Activated naive CD4-positive, alpha-beta T cell treated with anti-CD3 and anti-CD28 coated beads, Interleukin-2, amount 50 U/mL, for 72 hours (primary cell): ENCODE results near the gene CABP4. TPM values are rescaled to one million over a fixed set of nuclear protein-coding genes. Genes with fewer than 3 reads are reported as not detected.

Experiments used
- ATAC-seq, 2 donors: fragments of 150-1000 bp; cut with Tn5 transposase; 2 replicates each; pipeline ENCODE4 v1.10.0; 2021; ENCODE audit warnings: mild to moderate bottlenecking in 2 of 2, moderate library complexity in 2 of 2
- DNase-seq, 2 donors: peaks; one replicate each; pipeline ENCODE4 v3.0.0; 2021 to 2022; ENCODE audit warnings: low spot score in 2 of 2
- H3K27ac Mint-ChIP-seq, 2 donors: one replicate each; pipeline ENCODE4 v1.8.0; 2022; ENCODE audit warnings: mild to moderate bottlenecking in 2 of 2, mixed read lengths in 2 of 2
- H3K36me3 Mint-ChIP-seq, 2 donors: one replicate each; pipeline ENCODE4 v1.8.0; 2022; ENCODE audit warnings: mixed read lengths in 2 of 2
- H3K9me3 Mint-ChIP-seq, 2 donors: one replicate each; pipeline ENCODE4 v1.8.0; 2022; ENCODE audit warnings: mixed read lengths in 2 of 2
- total RNA-seq, 2 donors: library from RNA; stranded (reverse); gene quantifications; one replicate each; pipeline ENCODE4 v1.2.3, GENCODE V29; 2022

CABP4 gene
- total RNA-seq, 2 donors from 2014 or later, result 1.7 to 2.8 TPM

DNA sequence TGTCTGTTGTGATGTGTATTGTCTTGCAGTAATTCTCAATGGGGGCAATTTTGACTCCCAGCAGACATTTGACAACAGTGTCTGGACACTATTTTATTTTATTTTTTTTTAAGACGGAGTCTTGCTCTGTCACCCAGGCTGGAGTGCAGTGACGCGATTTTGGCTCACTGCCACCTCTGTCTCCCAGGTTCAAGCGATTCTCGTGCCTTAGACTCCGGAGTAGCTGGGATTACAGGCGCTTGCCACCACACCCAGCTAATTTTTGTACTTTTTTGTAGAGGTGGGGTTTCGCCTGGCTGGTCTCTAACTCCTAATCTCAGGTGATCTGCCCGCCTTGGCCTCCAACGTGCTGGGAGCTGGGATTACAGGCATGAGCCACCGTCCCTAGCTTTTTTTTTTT is 25.4 kb upstream of the CABP4 start:
- H3K36me3 Mint-ChIP-seq, result peaks cover 0 to 20% of the 10 kb centered on the region in 2 donors
- no peaks in the 10 kb centered on the region for H3K9me3 Mint-ChIP-seq
- DNase-seq (no peak), ATAC-seq (no peak)
- peak overlapping the region; percentile 29 to 75 for H3K27ac Mint-ChIP-seq

DNA sequence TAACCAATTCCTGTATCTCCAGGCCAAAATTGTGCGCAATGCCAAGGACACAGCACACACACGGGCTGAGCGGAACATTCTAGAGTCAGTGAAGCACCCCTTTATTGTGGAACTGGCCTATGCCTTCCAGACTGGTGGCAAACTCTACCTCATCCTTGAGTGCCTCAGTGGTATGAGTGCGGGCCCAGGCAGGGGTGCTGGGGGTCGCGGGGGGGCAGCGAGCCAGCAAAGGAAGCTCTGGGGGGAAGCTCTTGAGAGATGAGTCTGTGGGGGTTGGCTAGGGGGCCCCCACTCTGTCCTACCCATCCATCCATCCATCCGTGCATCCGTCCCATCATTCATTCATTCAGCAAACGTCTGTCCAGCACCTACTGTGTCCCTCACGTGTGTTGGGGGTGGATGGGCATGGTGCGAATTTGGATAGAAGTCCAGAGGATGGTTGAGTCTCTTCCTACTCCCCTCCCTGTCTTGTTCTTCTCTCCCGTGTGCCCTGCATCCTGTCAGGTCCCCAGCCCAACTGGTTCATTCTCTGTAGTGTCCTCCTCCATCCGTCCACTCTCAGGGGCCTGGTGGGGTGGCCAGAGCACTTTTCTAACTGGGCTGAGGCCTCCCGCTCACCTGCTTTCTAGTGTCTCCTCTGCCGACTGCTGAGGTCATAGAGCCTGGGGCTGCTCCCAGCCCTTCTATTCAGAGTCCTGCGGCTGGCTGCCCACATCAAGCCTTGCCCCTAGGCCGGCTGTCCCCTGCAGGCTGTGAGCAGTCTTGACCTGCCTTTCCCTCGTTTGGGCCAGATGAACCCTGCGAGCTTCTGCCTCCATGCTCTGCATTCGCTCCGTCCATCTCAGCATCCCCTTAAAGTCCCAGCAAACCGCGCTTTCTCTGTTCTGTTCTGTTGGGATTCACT is 23.6 kb upstream of the CABP4 start:
- no peak for ATAC-seq
- peaks cover 14 to 33% of the 10 kb centered on the region in 2 donors for H3K36me3 Mint-ChIP-seq

DNA sequence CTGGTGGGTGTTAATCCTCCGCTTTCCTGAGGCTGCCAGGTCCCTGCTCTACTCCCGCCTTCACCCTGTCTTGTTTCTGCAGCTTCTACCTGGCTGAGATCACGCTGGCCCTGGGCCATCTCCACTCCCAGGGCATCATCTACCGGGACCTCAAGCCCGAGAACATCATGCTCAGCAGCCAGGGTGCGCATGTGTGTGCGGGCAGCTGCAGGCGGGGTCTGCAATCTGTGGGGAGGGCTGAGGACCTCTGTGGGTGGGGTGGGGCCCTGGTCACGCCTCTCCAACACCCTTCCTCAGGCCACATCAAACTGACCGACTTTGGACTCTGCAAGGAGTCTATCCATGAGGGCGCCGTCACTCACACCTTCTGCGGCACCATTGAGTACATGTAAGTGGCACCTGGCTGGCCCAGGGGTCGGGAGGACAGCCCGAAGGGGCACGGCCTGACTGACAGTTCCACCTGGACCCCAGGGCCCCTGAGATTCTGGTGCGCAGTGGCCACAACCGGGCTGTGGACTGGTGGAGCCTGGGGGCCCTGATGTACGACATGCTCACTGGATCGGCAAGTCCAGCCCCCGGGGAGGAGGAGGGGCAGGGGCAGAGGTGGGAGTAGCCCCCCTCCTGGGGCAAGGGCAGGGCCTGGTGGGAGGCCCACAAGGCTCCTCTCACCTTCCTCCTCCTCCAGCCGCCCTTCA is 22.4 kb upstream of the CABP4 start:
- H3K9me3 Mint-ChIP-seq, result no peaks in the 10 kb centered on the region
- ATAC-seq (no peak), DNase-seq (no peak)
- H3K27ac Mint-ChIP-seq, result peak overlapping the region; percentile 7 to 90
- peaks cover 22 to 39% of the 10 kb centered on the region in 2 donors for H3K36me3 Mint-ChIP-seq

More for the DNA sequence above, 23.6 kb upstream of the CABP4 start:
- Mint-ChIP-seq H3K27ac (peak overlapping the region; percentile 32 to 90), H3K9me3 (no peaks in the 10 kb centered on the region)
- DNase-seq, result no peak

DNA sequence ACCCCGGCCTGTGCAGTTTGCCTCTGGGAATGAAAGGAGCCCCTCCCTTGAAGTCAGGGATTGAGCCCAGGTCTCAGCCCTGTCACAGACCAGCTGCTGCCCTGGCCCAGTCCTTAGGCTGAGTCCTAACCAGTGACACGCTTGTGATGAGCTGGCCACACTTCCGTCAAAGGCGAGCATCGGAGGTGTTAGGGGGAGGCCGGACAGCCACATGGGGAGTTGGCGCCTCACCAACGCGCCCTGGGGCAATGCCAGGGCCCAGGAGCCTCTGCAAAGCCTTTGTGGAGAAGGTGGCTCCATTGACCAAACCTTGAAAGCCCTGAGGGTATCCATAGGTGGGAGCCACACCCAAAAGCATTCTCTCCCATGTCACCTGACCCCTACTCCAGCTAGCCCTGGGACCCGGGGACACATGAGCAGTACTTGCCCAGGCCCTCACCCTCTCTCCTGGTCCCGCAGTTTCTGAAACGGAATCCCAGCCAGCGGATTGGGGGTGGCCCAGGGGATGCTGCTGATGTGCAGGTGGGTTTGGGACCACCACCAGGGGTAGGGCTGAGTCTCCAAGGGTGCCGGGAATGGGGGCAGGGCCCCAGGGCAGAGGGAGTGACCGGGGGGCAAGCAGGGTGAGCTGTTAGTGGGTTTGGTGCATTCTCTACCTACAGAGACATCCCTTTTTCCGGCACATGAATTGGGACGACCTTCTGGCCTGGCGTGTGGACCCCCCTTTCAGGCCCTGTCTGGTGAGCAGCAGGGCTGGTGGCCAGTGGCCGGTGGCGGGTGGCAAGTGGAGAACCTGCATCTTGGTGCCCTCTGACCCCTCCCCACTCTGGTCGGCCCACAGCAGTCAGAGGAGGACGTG is 21.4 kb upstream of the CABP4 start:
- DNase-seq (no peak), ATAC-seq (peak in 1 of 2 donors; percentile 17)
- peak overlapping the region; percentile 86 to 90 for H3K27ac Mint-ChIP-seq
- H3K9me3 Mint-ChIP-seq, result no peaks in the 10 kb centered on the region
- peaks cover 32 to 38% of the 10 kb centered on the region in 2 donors for H3K36me3 Mint-ChIP-seq

DNA sequence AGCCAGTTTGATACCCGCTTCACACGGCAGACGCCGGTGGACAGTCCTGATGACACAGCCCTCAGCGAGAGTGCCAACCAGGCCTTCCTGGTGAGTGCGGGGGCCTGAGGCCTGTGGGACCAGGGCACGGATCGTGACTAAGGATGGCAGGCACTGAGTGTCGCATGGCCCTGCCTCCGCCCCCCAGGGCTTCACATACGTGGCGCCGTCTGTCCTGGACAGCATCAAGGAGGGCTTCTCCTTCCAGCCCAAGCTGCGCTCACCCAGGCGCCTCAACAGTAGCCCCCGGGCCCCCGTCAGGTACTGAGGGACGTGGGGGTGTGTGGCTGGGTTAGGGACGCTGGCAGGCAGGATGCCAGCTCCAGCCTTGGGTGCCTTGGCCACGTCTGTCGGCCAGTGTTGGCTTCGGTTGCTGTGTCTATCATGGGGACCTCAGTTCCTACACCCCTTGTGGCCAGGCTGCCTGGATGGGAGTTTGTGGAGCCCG is 20.7 kb upstream of the CABP4 start:
- ATAC-seq, result peak in 1 of 2 donors; percentile 8
- no peaks in the 10 kb centered on the region for H3K9me3 Mint-ChIP-seq
- DNase-seq, result peak in 1 of 2 donors; percentile 17
- peaks cover 39 to 43% of the 10 kb centered on the region in 2 donors for H3K36me3 Mint-ChIP-seq
- peak overlapping the region; percentile 86 to 90 for H3K27ac Mint-ChIP-seq

DNA sequence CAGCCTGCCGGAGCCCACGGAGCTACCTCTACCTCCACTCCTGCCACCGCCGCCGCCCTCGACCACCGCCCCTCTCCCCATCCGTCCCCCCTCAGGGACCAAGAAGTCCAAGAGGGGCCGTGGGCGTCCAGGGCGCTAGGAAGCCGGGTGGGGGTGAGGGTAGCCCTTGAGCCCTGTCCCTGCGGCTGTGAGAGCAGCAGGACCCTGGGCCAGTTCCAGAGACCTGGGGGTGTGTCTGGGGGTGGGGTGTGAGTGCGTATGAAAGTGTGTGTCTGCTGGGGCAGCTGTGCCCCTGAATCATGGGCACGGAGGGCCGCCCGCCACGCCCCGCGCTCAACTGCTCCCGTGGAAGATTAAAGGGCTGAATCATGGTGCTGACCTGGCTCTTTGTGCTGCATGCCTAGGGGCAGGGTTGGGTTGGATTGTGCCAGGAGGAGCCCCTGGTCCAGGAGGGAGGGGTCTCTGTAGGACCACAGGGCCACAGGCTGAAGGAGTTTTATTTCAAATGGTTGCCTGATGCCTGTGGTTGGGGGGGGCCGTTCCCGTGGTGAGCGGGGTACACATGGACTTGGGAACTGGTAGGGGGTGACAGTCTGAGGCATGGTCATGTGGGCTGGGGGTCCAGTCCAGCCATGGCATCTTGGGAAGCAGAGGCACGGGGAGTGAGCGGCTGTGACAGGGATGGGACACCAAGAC is 20.0 kb upstream of the CABP4 start:
- Mint-ChIP-seq H3K9me3 (no peaks in the 10 kb centered on the region), H3K36me3 (peaks cover 46 to 50% of the 10 kb centered on the region in 2 donors), H3K27ac (peak overlapping the region; percentile 84 to 90)
- ATAC-seq, result no peak
- no peak for DNase-seq

DNA sequence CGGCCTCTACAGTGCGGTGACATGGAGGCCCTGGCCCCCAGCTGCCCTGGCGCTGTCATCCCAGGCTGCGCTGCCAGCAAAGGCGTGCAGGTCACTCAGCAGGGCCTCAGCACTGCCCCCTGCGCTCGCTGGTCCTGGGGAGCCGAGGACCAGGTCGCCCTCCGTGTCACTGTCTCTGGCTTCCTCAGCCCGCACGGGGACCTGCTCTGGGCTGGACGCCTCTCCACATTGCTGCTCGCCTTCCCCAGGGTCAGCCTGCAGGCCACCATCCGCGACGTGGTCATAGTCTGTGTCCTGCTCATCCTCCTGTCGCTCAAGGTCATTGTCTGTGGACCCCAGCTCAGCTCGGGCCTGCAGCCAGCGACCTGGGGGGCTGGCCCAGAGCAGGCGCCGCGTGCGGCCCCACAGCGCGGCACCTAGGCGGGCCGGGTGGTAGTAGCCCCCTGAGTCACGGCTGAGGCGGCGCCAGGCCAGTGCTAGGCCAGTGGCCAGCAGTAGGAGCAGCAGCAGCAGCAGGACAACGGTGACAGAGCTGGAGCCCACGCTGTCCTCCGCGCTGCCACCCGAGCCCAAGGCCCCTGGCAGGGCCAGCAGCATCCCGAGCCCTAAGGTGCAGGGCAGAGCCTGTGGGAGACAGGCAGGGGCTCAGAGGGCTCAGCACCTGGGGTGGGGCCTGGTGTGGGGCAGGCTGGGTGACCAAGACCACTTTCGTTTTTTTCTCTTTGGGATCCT is 19.3 kb upstream of the CABP4 start:
- Mint-ChIP-seq H3K36me3 (peaks cover 47 to 51% of the 10 kb centered on the region in 2 donors), H3K27ac (peak overlapping the region; percentile 89 to 90), H3K9me3 (no peaks in the 10 kb centered on the region)
- DNase-seq (peak in 1 of 2 donors; percentile 63), ATAC-seq (peak in 1 of 2 donors; percentile 8)

DNA sequence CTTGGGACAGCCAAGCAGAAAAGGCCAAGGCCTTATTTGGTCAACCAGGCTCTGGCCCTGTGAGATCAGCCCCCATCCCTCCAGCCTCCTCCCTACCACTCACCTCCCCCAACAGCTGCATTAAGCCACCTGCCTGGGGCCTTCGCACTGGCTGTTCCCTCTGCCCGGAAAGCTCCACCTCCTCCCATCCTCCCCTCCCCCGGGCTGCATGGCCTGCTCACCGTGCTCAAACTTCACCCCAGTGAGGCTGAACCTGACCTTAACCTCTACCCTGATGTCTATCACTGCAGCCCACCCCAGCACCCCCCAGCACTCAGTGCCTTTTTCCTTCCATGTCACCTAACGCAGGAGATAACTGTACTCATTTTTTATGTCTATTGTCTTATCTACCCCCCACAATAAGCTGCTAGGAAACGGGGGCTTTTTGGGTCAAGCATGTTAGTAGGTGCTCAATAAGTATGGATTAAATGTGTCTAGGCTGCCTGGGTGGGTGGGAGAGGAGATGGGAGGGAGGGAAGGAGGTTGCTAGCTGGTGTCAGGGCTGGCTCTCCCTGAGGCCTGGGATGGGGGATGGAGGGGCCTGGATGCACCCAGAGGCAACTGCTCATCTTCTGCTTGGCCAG is 18.6 kb upstream of the CABP4 start:
- peak overlapping the region; percentile 89 to 90 for H3K27ac Mint-ChIP-seq
- no peaks in the 10 kb centered on the region for H3K9me3 Mint-ChIP-seq
- H3K36me3 Mint-ChIP-seq, result peaks cover 47 to 51% of the 10 kb centered on the region in 2 donors
- DNase-seq (peak; percentile 75 to 76), ATAC-seq (peak; percentile 43 to 49)

DNA sequence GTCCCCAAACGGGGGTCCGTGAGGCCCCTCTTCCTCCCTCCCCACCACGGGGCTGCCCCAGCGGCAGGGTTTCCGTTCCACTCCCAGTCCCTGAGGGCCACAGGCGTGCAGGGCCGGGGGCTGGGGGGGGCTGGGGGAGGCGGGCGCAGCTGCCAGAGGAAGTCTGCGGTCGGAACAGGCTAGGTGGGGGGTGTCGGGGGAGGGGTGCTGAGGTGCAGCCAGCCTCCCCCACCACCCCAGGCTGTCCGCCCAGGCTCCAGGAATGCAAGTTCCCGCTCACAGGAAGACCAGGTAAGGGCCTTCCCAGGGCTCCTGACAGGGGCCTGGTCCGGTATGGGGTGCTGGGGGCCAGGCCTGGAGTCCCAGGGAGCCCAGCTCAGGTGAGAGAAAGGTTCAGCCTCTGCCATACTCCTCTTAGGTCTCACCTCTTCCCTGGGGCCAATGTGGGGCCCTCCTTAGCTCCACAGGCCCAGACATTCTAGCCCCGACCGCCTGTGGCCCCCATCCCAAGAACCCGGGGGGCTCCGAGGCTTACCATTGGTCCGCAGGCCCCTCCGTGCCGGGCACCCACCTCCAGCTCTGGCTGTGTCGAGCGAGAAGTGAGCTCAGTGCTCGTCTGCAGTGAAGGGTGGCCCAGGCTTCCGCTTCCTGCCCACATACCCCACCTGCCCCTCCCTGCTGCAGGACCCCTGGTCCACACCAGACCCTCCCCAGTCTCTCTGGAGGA is 17.9 kb upstream of the CABP4 start, which contains the start of gene PTPRCAP:
PTPRCAP (minus strand) TSS at position 601 of the 727 bp plus-strand sequence; CDS start at position 538, 63 bp downstream.
- Mint-ChIP-seq H3K36me3 (peaks cover 45 to 47% of the 10 kb centered on the region in 2 donors), H3K9me3 (no peaks in the 10 kb centered on the region), H3K27ac (peak within 1 kb of the TSS; percentile 90 to 96)
- ATAC-seq, result peak; percentile 19 to 22
- DNase-seq, result peak; percentile 59 to 73

DNA sequence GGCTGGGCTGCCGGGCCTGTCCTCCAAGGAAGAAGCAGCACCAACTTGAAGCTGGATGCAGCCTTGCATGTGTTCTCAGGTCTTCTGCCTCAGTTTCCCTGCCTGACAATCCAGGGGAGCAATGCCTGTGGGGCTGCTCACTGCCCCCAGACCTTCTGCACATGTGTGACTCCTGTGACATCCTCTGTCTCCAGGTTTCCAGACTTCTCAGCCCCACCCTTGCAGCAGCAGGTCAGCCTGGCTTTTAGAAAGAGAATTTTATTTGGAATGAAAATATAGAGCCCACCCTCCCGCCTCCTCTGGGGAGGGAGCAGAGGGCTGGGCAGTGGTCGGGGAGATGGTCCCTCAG is 17.4 kb upstream of the CABP4 start:
- H3K27ac Mint-ChIP-seq, result peak overlapping the region; percentile 90 to 96
- no peaks in the 10 kb centered on the region for H3K9me3 Mint-ChIP-seq
- ATAC-seq, result no peak
- H3K36me3 Mint-ChIP-seq, result peaks cover 44 to 47% of the 10 kb centered on the region in 2 donors
- no peak for DNase-seq

DNA sequence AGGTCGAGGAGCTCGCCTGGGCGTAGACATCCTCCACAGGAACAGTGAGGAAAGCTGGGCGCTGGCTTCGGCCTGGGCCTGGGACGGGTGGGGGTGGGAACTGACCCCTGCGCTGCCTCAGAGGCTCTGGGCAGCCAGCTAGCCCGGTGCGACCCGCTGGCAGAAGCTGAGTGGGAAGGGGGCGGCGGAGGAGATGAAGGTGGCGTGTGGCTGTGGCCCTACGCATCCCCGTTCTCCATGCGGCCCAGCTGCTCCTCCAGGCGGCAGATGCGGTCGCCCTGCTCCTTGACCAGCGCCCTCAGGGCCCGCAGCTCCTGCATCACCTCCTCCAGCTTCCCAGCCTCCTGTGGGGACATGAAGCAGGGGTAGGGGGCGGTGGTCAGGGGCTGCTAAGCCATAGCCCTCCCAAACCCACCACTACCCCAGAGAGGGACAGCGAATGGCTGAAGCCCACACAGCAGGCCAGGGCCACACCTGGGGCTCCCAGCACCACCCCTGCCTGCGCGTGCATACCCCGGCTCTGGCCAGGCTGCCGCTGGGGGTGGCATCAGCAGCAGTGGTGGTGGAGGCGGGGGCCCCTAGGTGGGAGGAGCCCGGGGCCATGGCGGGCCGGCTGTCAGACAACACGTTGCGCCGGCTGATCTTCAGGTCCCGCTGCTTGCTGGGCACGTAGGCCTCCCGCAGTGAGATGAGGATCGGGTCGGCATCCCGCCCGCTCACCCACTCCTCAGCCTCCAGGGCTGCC is 16.8 kb upstream of the CABP4 start:
- no peaks in the 10 kb centered on the region for H3K9me3 Mint-ChIP-seq
- DNase-seq (peak; percentile 61 to 86), ATAC-seq (peak; percentile 40 to 74)
- H3K36me3 Mint-ChIP-seq, result peaks cover 44 to 47% of the 10 kb centered on the region in 2 donors
- H3K27ac Mint-ChIP-seq, result peak overlapping the region; percentile 90 to 96

DNA sequence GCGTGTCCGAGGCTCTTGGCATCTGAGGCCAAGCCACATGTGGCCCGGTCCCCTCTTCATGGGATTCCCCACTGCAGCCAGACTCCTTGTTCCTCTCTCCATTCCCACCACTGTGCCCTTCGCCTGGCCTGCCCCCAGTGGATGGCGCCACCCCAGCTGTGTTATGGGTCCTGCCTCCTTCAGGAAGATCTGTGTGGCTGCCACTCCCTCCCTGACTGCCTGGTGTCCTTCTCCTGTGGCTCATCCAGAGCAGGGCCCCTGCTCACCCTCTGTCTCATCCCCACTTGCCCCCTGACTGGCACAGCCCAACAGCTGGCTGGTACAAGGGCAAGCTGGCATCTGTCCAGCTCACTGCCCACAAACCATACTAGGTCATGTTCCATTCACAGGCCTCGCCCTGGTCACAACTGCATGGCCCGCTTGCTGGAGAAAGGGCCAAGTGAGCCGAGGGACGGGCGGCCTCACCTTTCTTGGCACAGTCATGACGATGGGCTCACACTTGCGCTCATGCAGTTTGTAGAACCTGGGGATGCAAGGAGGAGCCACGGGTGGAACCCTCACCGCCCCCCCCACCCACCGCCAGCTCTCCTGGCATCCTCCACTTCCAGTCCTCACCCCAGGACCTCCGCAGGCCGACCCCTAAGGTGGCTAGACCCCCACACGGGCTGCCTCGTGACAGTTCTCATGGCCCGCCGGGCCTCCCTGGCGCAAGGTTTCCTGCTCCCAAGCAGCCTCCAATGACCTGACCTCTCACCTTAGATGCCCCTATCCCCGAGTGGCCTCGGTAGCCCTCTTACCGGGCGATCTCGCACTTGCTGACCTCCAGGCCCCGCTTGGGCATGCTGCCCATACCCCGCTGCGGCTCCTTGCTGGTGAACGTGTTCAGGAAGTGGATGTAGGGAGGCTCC is 15.6 kb upstream of the CABP4 start:
- DNase-seq (peak in 1 of 2 donors; percentile 54), ATAC-seq (peak; percentile 15 to 30)
- Mint-ChIP-seq H3K36me3 (peaks cover 44 to 47% of the 10 kb centered on the region in 2 donors), H3K27ac (peak overlapping the region; percentile 90 to 98), H3K9me3 (no peaks in the 10 kb centered on the region)
